Endodermal cell (in vitro differentiated cells): ENCODE measurements around the gene ZCRB1. TPM values are rescaled to one million over a fixed set of nuclear protein-coding genes. Genes with fewer than 3 reads are reported as not detected.

Experiments used
- DNase-seq: peaks from one replicate; pipeline ENCODE4 v3.0.0-alpha.2; 2017
- H3K27ac ChIP-seq: 2 replicates; pipeline ENCODE4 v1.5.1; 2013; ENCODE audit warnings: mild to moderate bottlenecking, low read depth, low read length, moderate library complexity
- H3K27me3 ChIP-seq: 2 replicates; pipeline ENCODE4 v1.6.1; 2013; ENCODE audit warnings: mild to moderate bottlenecking, low read length, moderate library complexity; ENCODE audit not compliant: insufficient read depth, control insufficient read depth, poor library complexity, severe bottlenecking
- H3K36me3 ChIP-seq: 2 replicates; pipeline ENCODE4 v1.7.0; 2013; ENCODE audit warnings: mild to moderate bottlenecking, low read length, moderate library complexity; ENCODE audit not compliant: control insufficient read depth, insufficient read depth
- H3K4me1 ChIP-seq: one replicate; pipeline ENCODE4 v1.7.0; 2013; ENCODE audit warnings: low read length; ENCODE audit not compliant: control insufficient read depth, insufficient read depth
- H3K4me3 ChIP-seq: 2 replicates; pipeline ENCODE4 v1.5.1; 2013; ENCODE audit warnings: mild to moderate bottlenecking, low read length, moderate library complexity
- H3K9ac ChIP-seq: 2 replicates; pipeline ENCODE4 v1.6.1; 2013; ENCODE audit warnings: mild to moderate bottlenecking, low read length, moderate library complexity; ENCODE audit not compliant: poor library complexity, severe bottlenecking; ENCODE audit errors: extremely low read depth
- H3K9me3 ChIP-seq: 2 replicates; pipeline ENCODE4 v1.6.1; 2013; ENCODE audit warnings: mild to moderate bottlenecking, low read length, moderate library complexity; ENCODE audit not compliant: control insufficient read depth
- H3K27ac Mint-ChIP-seq: 2 replicates; pipeline ENCODE4 v1.8.0; 2020; ENCODE audit warnings: mixed read lengths
- H3K27me3 Mint-ChIP-seq: 2 replicates; pipeline ENCODE4 v1.8.0; 2021; ENCODE audit warnings: mild to moderate bottlenecking, mixed read lengths; ENCODE audit not compliant: insufficient read depth
- H3K36me3 Mint-ChIP-seq: 2 replicates; pipeline ENCODE4 v1.8.0; 2020; ENCODE audit warnings: low read depth, mixed read lengths
- H3K4me1 Mint-ChIP-seq: 2 replicates; pipeline ENCODE4 v1.8.0; 2020; ENCODE audit warnings: mixed read lengths
- H3K4me3 Mint-ChIP-seq: 2 replicates; pipeline ENCODE4 v1.8.0; 2020; ENCODE audit warnings: mild to moderate bottlenecking, moderate library complexity, mixed read lengths
- H3K9me3 Mint-ChIP-seq: 2 replicates; pipeline ENCODE4 v1.8.0; 2020; ENCODE audit warnings: mild to moderate bottlenecking, mixed read lengths
- WGBS, 2 experiments: methylation state at CpG; one replicate each; pipeline versions ENCODE4 v1.1.5 to v1.1.7; 2013; ENCODE audit warnings: missing lambda C conversion rate in 2 of 2, mixed read lengths in 1 of 2; ENCODE audit not compliant: insufficient coverage in 1 of 2, insufficient read length in 1 of 2; 5-methylcytosine and 5-hydroxymethylcytosine counted together
- total RNA-seq, 2 donors: library from RNA; stranded (reverse); fragmentation: NEBNext Ultra II Directional in 1 of 2; extraction: Animal tissue kit (Norgen Biotek cat#: 25700) in 1 of 2; gene quantifications; 2 replicates in 1 of 2; 3 replicates in 1 of 2; pipeline ENCODE4 v1.2.1, GENCODE V29; 2021
- TF ChIP-seq, protein P1 (sequence below): fragments of 200-600 bp; sonication (generic); conservative IDR thresholded peaks from 2 replicates; pipeline ENCODE4 v1.5.0; 2021; ENCODE audit warnings: antibody characterized with exemption, mild to moderate bottlenecking

ZCRB1 gene
- total RNA-seq, 2 donors from 2014 or later = 61.1 to 78.4 TPM

DNA sequence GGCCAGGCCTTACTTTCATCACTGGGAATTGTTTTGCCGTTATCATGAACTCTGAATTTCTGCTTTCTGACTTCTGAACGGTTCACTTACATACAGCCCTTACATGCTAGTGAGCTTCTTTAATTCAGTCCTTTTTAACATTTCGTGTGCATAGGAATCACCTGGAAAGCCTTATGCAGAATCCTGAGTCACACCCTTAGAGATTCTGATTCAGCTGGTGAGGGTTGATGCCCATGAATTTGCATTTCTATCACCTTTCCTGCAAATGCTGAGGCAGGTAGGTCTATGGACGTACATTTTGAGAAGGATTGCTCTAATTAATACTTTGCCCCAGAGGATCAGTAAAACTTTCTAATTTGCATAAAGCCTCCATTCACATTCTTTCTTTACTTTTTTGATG lies 44.1 kb upstream of the ZCRB1 start:
- no peak overlapping the region for H3K4me3 Mint-ChIP-seq
- WGBS, 2 experiments = 66 to 71% methylated on average over 4 of the region's 4 CpGs
- Histone ChIP-seq H3K4me1 (no peaks in the 10 kb centered on the region), H3K36me3 (peaks cover 15% of the 10 kb centered on the region), H3K9ac (no peak overlapping the region), H3K4me3 (no peak overlapping the region), H3K27me3 (no peaks in the 10 kb centered on the region), H3K9me3 (no peaks in the 10 kb centered on the region), H3K27ac (no peak overlapping the region)
- TF ChIP-seq, protein P1, sequence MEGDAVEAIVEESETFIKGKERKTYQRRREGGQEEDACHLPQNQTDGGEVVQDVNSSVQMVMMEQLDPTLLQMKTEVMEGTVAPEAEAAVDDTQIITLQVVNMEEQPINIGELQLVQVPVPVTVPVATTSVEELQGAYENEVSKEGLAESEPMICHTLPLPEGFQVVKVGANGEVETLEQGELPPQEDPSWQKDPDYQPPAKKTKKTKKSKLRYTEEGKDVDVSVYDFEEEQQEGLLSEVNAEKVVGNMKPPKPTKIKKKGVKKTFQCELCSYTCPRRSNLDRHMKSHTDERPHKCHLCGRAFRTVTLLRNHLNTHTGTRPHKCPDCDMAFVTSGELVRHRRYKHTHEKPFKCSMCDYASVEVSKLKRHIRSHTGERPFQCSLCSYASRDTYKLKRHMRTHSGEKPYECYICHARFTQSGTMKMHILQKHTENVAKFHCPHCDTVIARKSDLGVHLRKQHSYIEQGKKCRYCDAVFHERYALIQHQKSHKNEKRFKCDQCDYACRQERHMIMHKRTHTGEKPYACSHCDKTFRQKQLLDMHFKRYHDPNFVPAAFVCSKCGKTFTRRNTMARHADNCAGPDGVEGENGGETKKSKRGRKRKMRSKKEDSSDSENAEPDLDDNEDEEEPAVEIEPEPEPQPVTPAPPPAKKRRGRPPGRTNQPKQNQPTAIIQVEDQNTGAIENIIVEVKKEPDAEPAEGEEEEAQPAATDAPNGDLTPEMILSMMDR = no peak
- H3K27me3 Mint-ChIP-seq = no peaks in the 10 kb centered on the region
- peaks cover 15% of the 10 kb centered on the region for H3K9me3 Mint-ChIP-seq
- H3K27ac Mint-ChIP-seq = no peak overlapping the region
- no peaks in the 10 kb centered on the region for H3K4me1 Mint-ChIP-seq
- no peak for DNase-seq
- H3K36me3 Mint-ChIP-seq = peaks cover 20% of the 10 kb centered on the region

- H3K4me1 ChIP-seq = no peaks in the 10 kb centered on the region
- no peak overlapping the region for H3K4me3 Mint-ChIP-seq
- no peak overlapping the region for H3K27ac Mint-ChIP-seq
- 95 to 100% methylated on average over 4 to 5 of the region's 5 CpGs for WGBS, 2 experiments
- TF ChIP-seq, protein P1 = no peak
- H3K4me1 Mint-ChIP-seq = peaks cover 3% of the 10 kb centered on the region
- no peak for DNase-seq
- H3K9ac ChIP-seq = no peak overlapping the region
- H3K36me3 Mint-ChIP-seq = peaks cover 10% of the 10 kb centered on the region
- H3K36me3 ChIP-seq = peaks cover 30% of the 10 kb centered on the region
- no peak overlapping the region for H3K4me3 ChIP-seq
- H3K27me3 Mint-ChIP-seq = no peaks in the 10 kb centered on the region
- H3K27me3 ChIP-seq = no peaks in the 10 kb centered on the region
- H3K9me3 ChIP-seq = no peaks in the 10 kb centered on the region
- H3K27ac ChIP-seq = no peak overlapping the region
- H3K9me3 Mint-ChIP-seq = peaks cover 1% of the 10 kb centered on the region
Observed at GRCh38 chr12:42365486-42365885, 39.6 kb upstream of the ZCRB1 start.

- peaks cover 8% of the 10 kb centered on the region for H3K36me3 Mint-ChIP-seq
- Histone ChIP-seq H3K9ac (no peak overlapping the region), H3K4me3 (no peak overlapping the region), H3K4me1 (no peaks in the 10 kb centered on the region), H3K36me3 (peaks cover 22% of the 10 kb centered on the region), H3K27ac (no peak overlapping the region), H3K27me3 (no peaks in the 10 kb centered on the region), H3K9me3 (no peaks in the 10 kb centered on the region)
- H3K4me1 Mint-ChIP-seq = peaks cover 3% of the 10 kb centered on the region
- no peaks in the 10 kb centered on the region for H3K9me3 Mint-ChIP-seq
- H3K27me3 Mint-ChIP-seq = no peaks in the 10 kb centered on the region
- no peak overlapping the region for H3K4me3 Mint-ChIP-seq
- TF ChIP-seq, protein P1 = no peak
- WGBS, 2 experiments = 76 to 89% methylated on average over 8 to 9 of the region's 9 CpGs
- DNase-seq = peak; percentile 72
- H3K27ac Mint-ChIP-seq = no peak overlapping the region
Observed at GRCh38 chr12:42364692-42365091, 38.8 kb upstream of the ZCRB1 start.
